HG03280 (cell line): Measurements from ENCODE around the gene DVL1.

Experiments
- ATAC-seq: cut with Tn5 transposase; IDR thresholded peaks from one replicate; pipeline ENCODE4 v1.9.1; 2021; ENCODE audit warnings: mild to moderate bottlenecking, moderate library complexity; ENCODE audit not compliant: unreplicated experiment

DVL1 gene

GRCh38 chr1:1342061-1342562, 7.1 kb downstream of the DVL1 start:
- no peak for ATAC-seq

- ATAC-seq: no peak
Observed at GRCh38 chr1:1341549-1342021, 7.6 kb downstream of the DVL1 start.

GRCh38 chr1:1340791-1341548, 8.2 kb downstream of the DVL1 start:
- no peak for ATAC-seq

- ATAC-seq: no peak
Observed at GRCh38 chr1:1340185-1340584, 9.0 kb downstream of the DVL1 start.

- ATAC-seq: no peak
Observed at GRCh38 chr1:1338278-1338677, 10.9 kb downstream of the DVL1 start.

GRCh38 chr1:1337793-1338147, 11.4 kb downstream of the DVL1 start:
- no peak for ATAC-seq

GRCh38 chr1:1336931-1337792, 12.1 kb downstream of the DVL1 start:
- ATAC-seq: no peak

GRCh38 chr1:1336446-1336845, 12.8 kb downstream of the DVL1 start:
- no peak for ATAC-seq

GRCh38 chr1:1335792-1336248, 13.4 kb downstream of the DVL1 start:
- no peak for ATAC-seq

- no peak for ATAC-seq
Observed at GRCh38 chr1:1335283-1335682, 13.9 kb downstream of the DVL1 start.

- ATAC-seq: no peak
Observed at GRCh38 chr1:1334835-1335234, 14.4 kb downstream of the DVL1 start.

- no peak for ATAC-seq
Observed at GRCh38 chr1:1333551-1334241, 15.5 kb downstream of the DVL1 start.

GRCh38 chr1:1332774-1333480, 16.3 kb downstream of the DVL1 start:
- no peak for ATAC-seq

GRCh38 chr1:1332031-1332755, 17.0 kb downstream of the DVL1 start:
- no peak for ATAC-seq

- ATAC-seq: no peak
Observed at GRCh38 chr1:1331068-1331965, 17.9 kb downstream of the DVL1 start, which contains the start of gene TAS1R3. TAS1R3 (plus strand) TSS chr1:1331280; CDS start chr1:1331346, 66 bp downstream.

GRCh38 chr1:1330366-1331067, 18.7 kb downstream of the DVL1 start:
- ATAC-seq: no peak

- ATAC-seq: no peak
Observed at GRCh38 chr1:1329304-1330210, 19.7 kb downstream of the DVL1 start.
